Measurements from ENCODE around the gene KLF18. TPM values are rescaled to one million over a fixed set of nuclear protein-coding genes. Genes with fewer than 3 reads are reported as not detected.

Gene KLF18
- polyA plus RNA-seq, 2 of the 4 experiments (the other 2 are of a cell fraction): not detected

DNA sequence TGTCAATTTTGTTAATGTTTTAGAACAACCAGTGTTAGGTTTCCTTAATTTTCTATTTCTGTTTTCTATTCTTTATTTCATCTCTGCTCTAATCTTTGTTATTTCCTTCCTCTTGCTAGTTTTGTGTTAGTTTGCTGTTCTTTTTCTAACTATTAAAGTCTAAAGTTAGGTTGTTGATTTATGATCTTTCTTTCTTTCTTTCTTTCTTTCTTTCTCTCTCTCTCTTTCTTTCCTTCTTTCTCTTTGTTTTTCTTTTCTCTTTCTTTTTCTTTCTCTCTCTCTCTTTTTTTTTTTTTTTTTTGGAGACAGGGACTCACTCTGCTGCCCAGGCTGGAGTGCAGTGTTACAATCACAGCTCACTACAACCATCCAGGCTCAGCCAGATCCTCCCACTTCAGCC lies 17.4 kb upstream of the KLF18 start:
- DNase-seq (ENCODE audit: low read depth in 1 of 2, low spot score in 1 of 2): no peak
- Histone ChIP-seq H3K9me3 (no peaks in the 10 kb centered on the region), H3K4me3 (no peak overlapping the region), H3K4me2 (no peak overlapping the region), H3K4me1 (peaks cover 18% of the 10 kb centered on the region), H3K27ac (no peak overlapping the region)
- ATAC-seq: no peak
- FAIRE-seq: no peak
- POLR2A ChIA-PET: no interaction called here
- TF ChIP-seq GATA3 (IDR thresholded peaks at IDR 0.05; ENCODE audit: borderline replicate concordance) (no peak), MAFK (IDR thresholded peaks at IDR 0.05; ENCODE audit: partially characterized antibody) (no peak), HOXB5 (CRISPR knock-in tag; IDR thresholded peaks at IDR 0.05) (no peak), EHMT2 (IDR thresholded peaks at IDR 0.05; ENCODE audit: low read depth) (no peak), ZSCAN20 (CRISPR knock-in tag; IDR thresholded peaks at IDR 0.05) (no peak), HDAC2 (IDR thresholded peaks at IDR 0.05) (no peak), HOXA7 (CRISPR knock-in tag; IDR thresholded peaks at IDR 0.05) (no peak)
- TF ChIP-seq, protein P1, sequence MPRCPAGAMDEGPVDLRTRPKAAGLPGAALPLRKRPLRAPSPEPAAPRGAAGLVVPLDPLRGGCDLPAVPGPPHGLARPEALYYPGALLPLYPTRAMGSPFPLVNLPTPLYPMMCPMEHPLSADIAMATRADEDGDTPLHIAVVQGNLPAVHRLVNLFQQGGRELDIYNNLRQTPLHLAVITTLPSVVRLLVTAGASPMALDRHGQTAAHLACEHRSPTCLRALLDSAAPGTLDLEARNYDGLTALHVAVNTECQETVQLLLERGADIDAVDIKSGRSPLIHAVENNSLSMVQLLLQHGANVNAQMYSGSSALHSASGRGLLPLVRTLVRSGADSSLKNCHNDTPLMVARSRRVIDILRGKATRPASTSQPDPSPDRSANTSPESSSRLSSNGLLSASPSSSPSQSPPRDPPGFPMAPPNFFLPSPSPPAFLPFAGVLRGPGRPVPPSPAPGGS (IDR thresholded peaks at IDR 0.05): no peak
- CTCF ChIA-PET: no interaction called here

- H3K4me1 ChIP-seq: peaks cover 26% of the 10 kb centered on the region
- ChIA-PET POLR2A (no interaction called here), CTCF (no interaction called here)
- H3K27ac ChIP-seq: peak overlapping the region in 1 of 2 experiments; percentile 50; a peak in 1 of 6 replicates
- FAIRE-seq: no peak
- no peak for DNase-seq (ENCODE audit: low read depth in 1 of 2, low spot score in 1 of 2)
- no peaks in the 10 kb centered on the region for H3K9me3 ChIP-seq
- no peak overlapping the region for H3K4me3 ChIP-seq
- TF ChIP-seq MAZ (IDR thresholded peaks at IDR 0.05; ENCODE audit: borderline replicate concordance, low read depth, low read length): no peak
- H3K4me2 ChIP-seq: no peak overlapping the region
- WGBS (ENCODE audit: missing lambda C conversion rate): 100% methylated on average over 1 of the region's 1 CpG
- no peak for ATAC-seq
These were observed 16.5 kb upstream of the KLF18 start for GRCh38 chr1:44157903-44158302.

GRCh38 chr1:44154049-44154448 lies 12.6 kb upstream of the KLF18 start:
- Histone ChIP-seq H3K4me1 (peaks cover 35% of the 10 kb centered on the region), H3K4me3 (no peak overlapping the region), H3K9me3 (no peaks in the 10 kb centered on the region), H3K4me2 (peak overlapping the region; percentile 57; the same call in 2 of the 3 replicates), H3K27ac (peak overlapping the region; percentile 70 to 81; a peak in 5 of 6 replicates)
- ATAC-seq: no peak
- FAIRE-seq: no peak
- POLR2A ChIA-PET: no interaction called here
- peak in 1 of 2 experiments; percentile 7 for DNase-seq (ENCODE audit: low read depth in 1 of 2, low spot score in 1 of 2)
- CTCF ChIA-PET: no interaction called here
- WGBS (ENCODE audit: missing lambda C conversion rate): 81% methylated on average over 3 of the region's 3 CpGs
- TF ChIP-seq MAZ (IDR thresholded peaks at IDR 0.05; ENCODE audit: borderline replicate concordance, low read depth, low read length) (no peak), RARB (CRISPR knock-in tag; IDR thresholded peaks at IDR 0.05) (no peak), CHD4 (IDR thresholded peaks at IDR 0.05; ENCODE audit: borderline replicate concordance) (no peak), ZFP36 (IDR thresholded peaks at IDR 0.05; ENCODE audit: borderline replicate concordance, partially characterized antibody) (no peak), EP300 (IDR thresholded peaks at IDR 0.05) (no peak), EHF (CRISPR knock-in tag; IDR thresholded peaks at IDR 0.05) (no peak), MAFK (IDR thresholded peaks at IDR 0.05; ENCODE audit: partially characterized antibody) (no peak), TFCP2L1 (CRISPR knock-in tag; IDR thresholded peaks at IDR 0.05) (no peak), MYC (IDR thresholded peaks at IDR 0.05; ENCODE audit: borderline replicate concordance, low read length) (no peak), CBX2 (IDR thresholded peaks at IDR 0.05; ENCODE audit: borderline replicate concordance, low read depth) (no peak), HOXB5 (CRISPR knock-in tag; IDR thresholded peaks at IDR 0.05) (no peak), FOSB (CRISPR knock-in tag; IDR thresholded peaks at IDR 0.05) (no peak), POLR2A (IDR thresholded peaks at IDR 0.05; ENCODE audit: low read length) (no peak)

DNA sequence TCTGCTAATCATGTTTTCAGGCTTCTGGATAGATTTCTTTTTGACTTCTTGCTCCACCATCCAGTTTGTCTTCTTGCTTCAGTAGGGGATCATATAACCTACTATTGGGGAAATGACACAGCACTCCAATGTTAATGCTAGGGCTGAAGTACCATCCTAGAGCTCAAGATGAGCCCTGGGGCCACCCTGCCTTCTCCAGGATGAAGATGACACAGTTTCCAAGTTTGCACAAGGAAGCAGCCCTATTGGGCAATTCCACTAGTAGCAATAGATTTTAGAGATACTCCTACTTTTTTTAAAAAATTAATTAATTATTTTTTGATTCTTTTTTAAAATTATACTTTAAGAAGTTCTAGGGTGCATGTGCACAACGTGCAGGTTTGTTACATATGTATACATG lies 11.3 kb upstream of the KLF18 start:
- Histone ChIP-seq H3K9me3 (no peaks in the 10 kb centered on the region), H3K4me2 (no peak overlapping the region), H3K4me3 (no peak overlapping the region), H3K4me1 (peaks cover 35% of the 10 kb centered on the region), H3K27ac (peak overlapping the region; percentile 64 to 70; a peak in 3 of 6 replicates)
- WGBS (ENCODE audit: missing lambda C conversion rate): 94% methylated on average over 1 of the region's 1 CpG
- ChIA-PET POLR2A (no interaction called here), CTCF (no interaction called here)
- DNase-seq (ENCODE audit: low read depth in 1 of 2, low spot score in 1 of 2) (no peak), ATAC-seq (no peak), FAIRE-seq (no peak)
- TF ChIP-seq, protein P2, sequence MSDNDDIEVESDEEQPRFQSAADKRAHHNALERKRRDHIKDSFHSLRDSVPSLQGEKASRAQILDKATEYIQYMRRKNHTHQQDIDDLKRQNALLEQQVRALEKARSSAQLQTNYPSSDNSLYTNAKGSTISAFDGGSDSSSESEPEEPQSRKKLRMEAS (IDR thresholded peaks at IDR 0.05): no peak
- TF ChIP-seq ZNF302 (CRISPR knock-in tag; IDR thresholded peaks at IDR 0.05) (no peak), REST (IDR thresholded peaks at IDR 0.05) (no peak), RAD21 (conservative IDR thresholded peaks at IDR 0.05 in 1 of 2, IDR thresholded peaks at IDR 0.05 in 1 of 2) (no peak), JUNB (IDR thresholded peaks at IDR 0.05) (no peak), ZSCAN20 (CRISPR knock-in tag; IDR thresholded peaks at IDR 0.05) (no peak), FOSB (CRISPR knock-in tag; IDR thresholded peaks at IDR 0.05) (no peak), ZFP36 (IDR thresholded peaks at IDR 0.05; ENCODE audit: borderline replicate concordance, partially characterized antibody) (no peak), RCOR1 (IDR thresholded peaks at IDR 0.05; ENCODE audit: low read depth, low read length) (no peak), ZC3H11A (IDR thresholded peaks at IDR 0.05) (no peak), CBX8 (IDR thresholded peaks at IDR 0.05) (no peak), POLR2A (IDR thresholded peaks at IDR 0.05; ENCODE audit: low read length) (no peak), KDM1A (IDR thresholded peaks at IDR 0.05; ENCODE audit: low read depth) (no peak)

All from A549 (cell line).